K562 (cell line): ENCODE data around the gene GCGR. TPM values are rescaled to one million over a fixed set of nuclear protein-coding genes. Genes with fewer than 3 reads are reported as not detected.

Experiments
- MEF2D ChIP-seq: conservative IDR thresholded peaks from 2 replicates; pipeline ENCODE4 v1.6.1; 2016; ENCODE audit warnings: low read depth, missing genetic modification characterization, missing compliant biosample characterization
- NONO ChIP-seq, 2 experiments: fragments of 200-400 bp in 1 of 2; fragments of 450-650 bp in 1 of 2; formaldehyde crosslinking in 1 of 2; IDR thresholded peaks; 2 replicates each; pipeline ENCODE4 v1.6.1; 2017; ENCODE audit warnings: low read depth in 2 of 2, mild to moderate bottlenecking in 2 of 2, moderate library complexity in 2 of 2, low read length in 1 of 2
- SIN3B ChIP-seq: fragments of 450-650 bp; IDR thresholded peaks from 2 replicates; pipeline ENCODE4 v1.6.1; 2017; ENCODE audit warnings: low read depth, mild to moderate bottlenecking, moderate library complexity
- ZBTB1 ChIP-seq: sonication (generic); formaldehyde crosslinking; IDR thresholded peaks from 2 replicates; pipeline ENCODE4 v1.8.1; 2023; ENCODE audit warnings: missing genetic modification reagents, low read depth, mild to moderate bottlenecking, borderline replicate concordance
- polyA plus RNA-seq, 8 experiments: library from polyadenylated mRNA; depleted of rRNA in 4 of 8; stranded (reverse) in 5 of 8; unstranded in 3 of 8; fragments of >200 nt; fragmentation: Nextera tagmentation in 2 of 8; fragmentation: Illumina TruSeq in 1 of 8; extraction: Ambion mirVana in 2 of 8; extraction: Trizol in 1 of 8; gene quantifications; 2 replicates each; pipeline versions ENCODE4 v1.2.1 to v1.2.3, GENCODE V29; 2011 to 2014; ENCODE audit warnings: inconsistent platforms in 1 of 8, missing spikeins in 1 of 8
- total RNA-seq, 7 experiments: library from RNA; depleted of rRNA in 6 of 7; stranded (reverse); fragments of >200 nt in 6 of 7; fragmentation: Illumina TruSeq in 2 of 7; extraction: Trizol in 2 of 7; gene quantifications; 2 replicates each; pipeline versions ENCODE4 v1.2.1 to v1.2.3, GENCODE V29; 2011 to 2021; ENCODE audit warnings: low replicate concordance in 1 of 7
- TF ChIP-seq, protein P1 (sequence below), 2 experiments: fragments of 450-650 bp; IDR thresholded peaks; 2 replicates each; pipeline ENCODE4 v1.6.1; 2016; ENCODE audit warnings: mild to moderate bottlenecking in 2 of 2, borderline replicate concordance in 1 of 2, low read depth in 1 of 2, moderate library complexity in 1 of 2
- TF ChIP-seq, protein P2 (sequence below): fragments of 450-650 bp; formaldehyde crosslinking; IDR thresholded peaks from 2 replicates; pipeline ENCODE4 v1.4.0; 2020; ENCODE audit warnings: mild to moderate bottlenecking
- TF ChIP-seq, protein P3 (sequence below): sonication (generic); formaldehyde crosslinking; IDR thresholded peaks from 2 replicates; pipeline ENCODE4 v1.8.0; 2023; ENCODE audit warnings: missing genetic modification reagents, mild to moderate bottlenecking, borderline replicate concordance
- TF ChIP-seq, protein P4 (sequence below): IDR thresholded peaks from 2 replicates; pipeline ENCODE4 v1.6.1; 2012; ENCODE audit warnings: low read depth, low read length, improper control_type of control experiment, borderline replicate concordance

GCGR gene
- total and polyA plus RNA-seq, 9 of the 15 experiments (the other 6 are each of a cell fraction or from before 2014, with no cell fraction given): not detected

DNA sequence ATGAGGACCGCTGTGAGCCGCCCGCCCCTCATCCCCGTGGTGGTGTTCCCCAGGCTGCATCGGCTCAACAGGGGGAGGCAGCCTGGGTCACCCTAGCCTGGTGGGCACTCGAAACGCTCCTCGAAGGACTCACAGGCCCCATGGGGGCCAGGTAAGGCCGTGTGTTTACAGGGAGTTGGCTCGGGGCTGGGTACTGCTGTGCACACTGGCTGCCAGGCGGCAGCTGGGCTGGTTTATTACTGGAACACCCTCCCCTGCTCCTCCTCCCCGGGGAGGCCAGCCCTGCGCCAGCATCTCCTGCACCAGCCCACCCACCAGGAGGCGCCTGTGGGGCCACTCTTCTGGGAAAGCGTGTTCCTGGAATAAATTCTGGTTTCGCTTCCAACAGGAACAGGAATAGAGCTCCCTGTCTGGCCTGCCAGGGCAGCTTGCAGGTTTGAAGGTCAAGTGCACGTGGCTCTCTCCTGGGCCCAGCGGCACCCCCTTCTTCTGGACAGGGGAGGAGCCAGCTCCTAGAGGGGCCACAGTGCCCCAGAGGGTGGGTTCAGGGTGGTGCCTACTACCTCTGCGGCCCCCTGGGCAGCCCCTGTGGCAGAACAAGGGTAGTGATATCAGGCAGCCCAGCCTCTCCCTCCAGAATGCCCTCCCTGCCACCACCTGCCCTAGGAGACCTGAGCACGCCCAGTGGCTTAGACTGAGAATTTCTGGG lies 17.8 kb downstream of the GCGR start (continued):
- TF ChIP-seq, protein P1, sequence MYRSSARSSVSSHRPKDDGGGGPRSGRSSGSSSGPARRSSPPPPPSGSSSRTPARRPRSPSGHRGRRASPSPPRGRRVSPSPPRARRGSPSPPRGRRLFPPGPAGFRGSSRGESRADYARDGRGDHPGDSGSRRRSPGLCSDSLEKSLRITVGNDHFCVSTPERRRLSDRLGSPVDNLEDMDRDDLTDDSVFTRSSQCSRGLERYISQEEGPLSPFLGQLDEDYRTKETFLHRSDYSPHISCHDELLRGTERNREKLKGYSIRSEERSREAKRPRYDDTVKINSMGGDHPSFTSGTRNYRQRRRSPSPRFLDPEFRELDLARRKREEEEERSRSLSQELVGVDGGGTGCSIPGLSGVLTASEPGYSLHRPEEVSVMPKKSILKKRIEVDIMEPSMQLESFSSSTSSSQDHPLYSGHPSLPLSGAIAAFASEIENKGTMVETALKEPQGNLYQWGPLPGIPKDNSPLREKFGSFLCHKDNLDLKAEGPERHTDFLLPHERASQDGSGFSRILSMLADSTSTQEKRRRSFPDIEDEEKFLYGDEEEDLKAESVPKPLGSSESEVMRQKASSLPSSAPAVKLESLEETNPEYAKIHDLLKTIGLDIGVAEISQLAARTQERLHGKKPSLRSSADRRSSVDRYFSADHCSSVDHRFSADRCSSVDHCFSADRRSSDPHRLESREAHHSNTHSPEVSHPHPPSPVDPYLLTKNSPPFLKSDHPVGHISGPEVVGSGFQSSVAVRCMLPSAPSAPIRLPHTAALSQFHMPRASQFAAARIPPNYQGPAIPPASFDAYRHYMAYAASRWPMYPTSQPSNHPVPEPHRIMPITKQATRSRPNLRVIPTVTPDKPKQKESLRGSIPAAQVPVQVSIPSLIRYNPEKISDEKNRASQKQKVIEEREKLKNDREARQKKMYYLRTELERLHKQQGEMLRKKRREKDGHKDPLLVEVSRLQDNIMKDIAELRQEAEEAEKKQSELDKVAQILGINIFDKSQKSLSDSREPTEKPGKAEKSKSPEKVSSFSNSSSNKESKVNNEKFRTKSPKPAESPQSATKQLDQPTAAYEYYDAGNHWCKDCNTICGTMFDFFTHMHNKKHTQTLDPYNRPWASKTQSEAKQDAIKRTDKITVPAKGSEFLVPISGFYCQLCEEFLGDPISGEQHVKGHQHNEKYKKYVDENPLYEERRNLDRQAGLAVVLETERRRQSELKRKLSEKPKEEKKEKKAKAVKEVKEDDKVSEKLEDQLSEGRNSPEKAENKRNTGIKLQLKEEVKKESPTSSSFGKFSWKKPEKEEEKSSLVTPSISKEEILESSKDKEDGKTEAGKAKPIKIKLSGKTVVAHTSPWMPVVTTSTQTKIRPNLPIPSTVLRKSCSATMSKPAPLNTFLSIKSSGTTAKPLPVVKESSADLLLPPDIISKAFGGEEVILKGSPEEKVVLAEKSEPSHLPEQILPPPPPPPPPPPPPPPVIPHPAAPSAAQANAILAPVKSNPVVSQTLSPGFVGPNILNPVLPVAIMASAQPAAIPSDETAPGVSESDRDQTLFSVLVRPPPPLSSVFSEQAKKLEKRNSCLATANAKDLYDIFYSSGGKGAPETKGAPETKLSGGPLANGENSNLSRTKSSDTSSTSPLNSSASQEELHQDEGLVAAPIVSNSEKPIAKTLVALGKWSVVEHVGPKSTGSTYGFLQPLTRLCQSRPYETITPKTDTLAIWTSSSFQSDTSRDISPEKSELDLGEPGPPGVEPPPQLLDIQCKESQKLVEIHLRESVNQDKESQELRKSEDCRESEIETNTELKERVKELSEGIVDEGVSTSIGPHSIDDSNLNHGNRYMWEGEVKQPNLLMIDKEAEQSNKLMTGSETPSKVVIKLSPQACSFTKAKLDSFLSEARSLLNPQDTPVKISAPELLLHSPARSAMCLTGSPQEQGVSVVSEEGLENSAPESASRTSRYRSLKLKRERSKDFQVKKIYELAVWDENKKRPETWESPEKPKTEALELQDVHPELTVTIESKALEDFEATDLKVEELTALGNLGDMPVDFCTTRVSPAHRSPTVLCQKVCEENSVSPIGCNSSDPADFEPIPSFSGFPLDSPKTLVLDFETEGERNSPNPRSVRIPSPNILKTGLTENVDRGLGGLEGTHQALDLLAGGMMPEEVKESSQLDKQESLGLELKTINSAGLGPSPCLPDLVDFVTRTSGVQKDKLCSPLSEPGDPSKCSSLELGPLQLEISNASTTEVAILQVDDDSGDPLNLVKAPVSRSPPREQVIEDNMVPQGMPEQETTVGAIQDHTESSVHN (IDR thresholded peaks at IDR 0.05; ENCODE audit: borderline replicate concordance in 1 of 2, low read depth in 1 of 2): no peak
- TF ChIP-seq, protein P2, sequence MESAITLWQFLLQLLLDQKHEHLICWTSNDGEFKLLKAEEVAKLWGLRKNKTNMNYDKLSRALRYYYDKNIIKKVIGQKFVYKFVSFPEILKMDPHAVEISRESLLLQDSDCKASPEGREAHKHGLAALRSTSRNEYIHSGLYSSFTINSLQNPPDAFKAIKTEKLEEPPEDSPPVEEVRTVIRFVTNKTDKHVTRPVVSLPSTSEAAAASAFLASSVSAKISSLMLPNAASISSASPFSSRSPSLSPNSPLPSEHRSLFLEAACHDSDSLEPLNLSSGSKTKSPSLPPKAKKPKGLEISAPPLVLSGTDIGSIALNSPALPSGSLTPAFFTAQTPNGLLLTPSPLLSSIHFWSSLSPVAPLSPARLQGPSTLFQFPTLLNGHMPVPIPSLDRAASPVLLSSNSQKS (CRISPR knock-in tag): no peak
- TF ChIP-seq SIN3B (no peak), NONO (IDR thresholded peaks at IDR 0.05; ENCODE audit: low read depth in 2 of 2, low read length in 1 of 2) (peak in 1 of 2 experiments; percentile 25; a peak in 1 of 4 replicates), MEF2D (tag) (0 out of 2 replicates have a peak, but pooled peaks have one; percentile 48), ZBTB1 (CRISPR knock-in tag) (peak; percentile 42; the same call in 1 of the 2 replicates)
- TF ChIP-seq, protein P3, sequence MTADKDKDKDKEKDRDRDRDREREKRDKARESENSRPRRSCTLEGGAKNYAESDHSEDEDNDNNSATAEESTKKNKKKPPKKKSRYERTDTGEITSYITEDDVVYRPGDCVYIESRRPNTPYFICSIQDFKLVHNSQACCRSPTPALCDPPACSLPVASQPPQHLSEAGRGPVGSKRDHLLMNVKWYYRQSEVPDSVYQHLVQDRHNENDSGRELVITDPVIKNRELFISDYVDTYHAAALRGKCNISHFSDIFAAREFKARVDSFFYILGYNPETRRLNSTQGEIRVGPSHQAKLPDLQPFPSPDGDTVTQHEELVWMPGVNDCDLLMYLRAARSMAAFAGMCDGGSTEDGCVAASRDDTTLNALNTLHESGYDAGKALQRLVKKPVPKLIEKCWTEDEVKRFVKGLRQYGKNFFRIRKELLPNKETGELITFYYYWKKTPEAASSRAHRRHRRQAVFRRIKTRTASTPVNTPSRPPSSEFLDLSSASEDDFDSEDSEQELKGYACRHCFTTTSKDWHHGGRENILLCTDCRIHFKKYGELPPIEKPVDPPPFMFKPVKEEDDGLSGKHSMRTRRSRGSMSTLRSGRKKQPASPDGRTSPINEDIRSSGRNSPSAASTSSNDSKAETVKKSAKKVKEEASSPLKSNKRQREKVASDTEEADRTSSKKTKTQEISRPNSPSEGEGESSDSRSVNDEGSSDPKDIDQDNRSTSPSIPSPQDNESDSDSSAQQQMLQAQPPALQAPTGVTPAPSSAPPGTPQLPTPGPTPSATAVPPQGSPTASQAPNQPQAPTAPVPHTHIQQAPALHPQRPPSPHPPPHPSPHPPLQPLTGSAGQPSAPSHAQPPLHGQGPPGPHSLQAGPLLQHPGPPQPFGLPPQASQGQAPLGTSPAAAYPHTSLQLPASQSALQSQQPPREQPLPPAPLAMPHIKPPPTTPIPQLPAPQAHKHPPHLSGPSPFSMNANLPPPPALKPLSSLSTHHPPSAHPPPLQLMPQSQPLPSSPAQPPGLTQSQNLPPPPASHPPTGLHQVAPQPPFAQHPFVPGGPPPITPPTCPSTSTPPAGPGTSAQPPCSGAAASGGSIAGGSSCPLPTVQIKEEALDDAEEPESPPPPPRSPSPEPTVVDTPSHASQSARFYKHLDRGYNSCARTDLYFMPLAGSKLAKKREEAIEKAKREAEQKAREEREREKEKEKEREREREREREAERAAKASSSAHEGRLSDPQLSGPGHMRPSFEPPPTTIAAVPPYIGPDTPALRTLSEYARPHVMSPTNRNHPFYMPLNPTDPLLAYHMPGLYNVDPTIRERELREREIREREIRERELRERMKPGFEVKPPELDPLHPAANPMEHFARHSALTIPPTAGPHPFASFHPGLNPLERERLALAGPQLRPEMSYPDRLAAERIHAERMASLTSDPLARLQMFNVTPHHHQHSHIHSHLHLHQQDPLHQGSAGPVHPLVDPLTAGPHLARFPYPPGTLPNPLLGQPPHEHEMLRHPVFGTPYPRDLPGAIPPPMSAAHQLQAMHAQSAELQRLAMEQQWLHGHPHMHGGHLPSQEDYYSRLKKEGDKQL (CRISPR knock-in tag): no peak
- TF ChIP-seq, protein P4, sequence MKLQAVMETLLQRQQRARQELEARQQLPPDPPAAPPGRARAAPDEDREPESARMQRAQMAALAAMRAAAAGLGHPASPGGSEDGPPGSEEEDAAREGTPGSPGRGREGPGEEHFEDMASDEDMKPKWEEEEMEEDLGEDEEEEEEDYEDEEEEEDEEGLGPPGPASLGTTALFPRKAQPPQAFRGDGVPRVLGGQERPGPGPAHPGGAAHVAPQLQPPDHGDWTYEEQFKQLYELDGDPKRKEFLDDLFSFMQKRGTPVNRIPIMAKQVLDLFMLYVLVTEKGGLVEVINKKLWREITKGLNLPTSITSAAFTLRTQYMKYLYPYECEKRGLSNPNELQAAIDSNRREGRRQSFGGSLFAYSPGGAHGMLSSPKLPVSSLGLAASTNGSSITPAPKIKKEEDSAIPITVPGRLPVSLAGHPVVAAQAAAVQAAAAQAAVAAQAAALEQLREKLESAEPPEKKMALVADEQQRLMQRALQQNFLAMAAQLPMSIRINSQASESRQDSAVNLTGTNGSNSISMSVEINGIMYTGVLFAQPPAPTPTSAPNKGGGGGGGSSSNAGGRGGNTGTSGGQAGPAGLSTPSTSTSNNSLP: peak; percentile 35; the same call in 1 of the 2 replicates
